GM21381 (cell line): ENCODE results near the gene ARSD.
"Not testable (repeated sequence)": the region's sequence is repeated elsewhere in the genome, so short reads cannot be mapped to it uniquely, and the experiment has no call there.

ENCODE experiments used
- ATAC-seq: cut with Tn5 transposase; IDR thresholded peaks from one replicate; pipeline ENCODE4 v1.9.1; 2021; ENCODE audit warnings: mild to moderate bottlenecking, moderate library complexity; ENCODE audit not compliant: unreplicated experiment

ARSD gene

GRCh38 chrX:2928583-2929434 lies at the start of gene ARSD:
Gene ARSD (minus strand): TSS chrX:2929339. CDS start chrX:2929275, 64 bp downstream.
- ATAC-seq, result peak; percentile 94

- not testable (repeated sequence) for ATAC-seq
These were observed 49.5 kb upstream of the ARSD start for GRCh38 chrX:2978639-2979038.

- ATAC-seq, result no peak
These were observed 45.8 kb upstream of the ARSD start for GRCh38 chrX:2974961-2975360.

GRCh38 chrX:2972391-2972790 lies 43.3 kb upstream of the ARSD start:
- ATAC-seq, result no peak

- no peak for ATAC-seq
These were observed 39.9 kb upstream of the ARSD start for GRCh38 chrX:2969021-2969420.

- no peak for ATAC-seq
These were observed 39.1 kb upstream of the ARSD start for GRCh38 chrX:2967998-2968909.

GRCh38 chrX:2967584-2967983 lies 38.4 kb upstream of the ARSD start:
- ATAC-seq, result no peak

GRCh38 chrX:2967012-2967411 lies 37.9 kb upstream of the ARSD start:
- no peak for ATAC-seq

GRCh38 chrX:2965965-2966364 lies 36.8 kb upstream of the ARSD start:
- ATAC-seq, result peak; percentile 63

- not testable (repeated sequence) for ATAC-seq
These were observed 35.1 kb upstream of the ARSD start for GRCh38 chrX:2963992-2964794.

GRCh38 chrX:2963449-2963848 lies 34.3 kb upstream of the ARSD start:
- not testable (repeated sequence) for ATAC-seq

GRCh38 chrX:2962381-2962780 lies 33.2 kb upstream of the ARSD start:
- ATAC-seq, result no peak

- no peak for ATAC-seq
These were observed 31.8 kb upstream of the ARSD start for GRCh38 chrX:2960861-2961515.

GRCh38 chrX:2958199-2958598 lies 29.1 kb upstream of the ARSD start:
- ATAC-seq, result no peak

GRCh38 chrX:2955838-2956237 lies 26.7 kb upstream of the ARSD start:
- no peak for ATAC-seq

GRCh38 chrX:2955281-2955680 lies 26.1 kb upstream of the ARSD start:
- no peak for ATAC-seq

GRCh38 chrX:2954541-2954940 lies 25.4 kb upstream of the ARSD start:
- no peak for ATAC-seq

- ATAC-seq, result not testable (repeated sequence)
These were observed 8.8 kb upstream of the ARSD start for GRCh38 chrX:2937942-2938341.

GRCh38 chrX:2934715-2935710 lies 5.9 kb upstream of the ARSD start:
- no peak for ATAC-seq
